GM21526 (cell line): ENCODE results near the gene SPTLC3.

Experiments
- ATAC-seq: cut with Tn5 transposase; IDR thresholded peaks from one replicate; pipeline ENCODE4 v1.9.1; 2021; ENCODE audit warnings: moderate library complexity; ENCODE audit not compliant: unreplicated experiment, low FRiP score

SPTLC3 gene

DNA sequence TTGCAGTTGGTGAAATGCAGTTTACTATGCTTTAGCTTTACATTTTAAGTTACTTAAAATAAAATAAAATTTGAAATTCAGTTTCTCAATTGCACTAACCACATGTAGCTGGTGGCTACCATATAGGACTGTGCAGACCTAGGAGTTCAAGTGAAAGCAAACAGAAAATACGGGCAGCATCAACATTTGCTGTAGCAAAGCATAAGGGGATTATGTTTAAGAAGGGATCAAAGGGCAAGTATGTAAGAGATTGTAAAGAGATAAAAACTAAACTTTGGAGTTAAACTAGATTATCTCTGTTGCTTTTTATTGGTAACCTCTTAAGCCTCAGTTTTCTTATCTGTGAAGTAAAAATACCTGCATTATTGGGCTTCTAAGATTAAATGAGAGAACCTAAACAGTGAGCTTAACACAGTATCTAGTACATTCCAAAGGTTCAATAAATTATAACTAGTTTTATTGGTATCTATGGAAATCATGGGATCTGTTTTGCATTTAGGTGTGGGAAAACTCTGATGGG, 81.2 kb downstream of the SPTLC3 start:
- ATAC-seq, result no peak

DNA sequence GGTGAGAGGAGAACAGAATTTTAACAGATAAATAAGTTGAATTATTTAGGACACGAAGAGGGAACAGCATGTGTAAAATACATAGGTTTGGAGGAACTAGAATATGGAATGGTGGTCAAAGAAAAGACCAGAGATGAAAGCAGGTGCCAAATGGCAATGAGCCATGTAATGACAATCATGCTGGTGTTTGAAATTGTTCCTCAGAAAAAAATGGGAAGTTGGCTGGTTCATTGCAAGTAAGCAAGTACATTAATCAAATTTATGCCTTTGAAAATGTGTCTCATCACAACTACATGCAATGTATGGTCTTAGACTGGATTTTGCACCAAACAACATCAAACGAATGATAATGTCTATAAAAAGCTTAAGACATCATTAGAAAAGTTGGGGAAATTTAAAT, 83.3 kb downstream of the SPTLC3 start:
- ATAC-seq, result no peak

DNA sequence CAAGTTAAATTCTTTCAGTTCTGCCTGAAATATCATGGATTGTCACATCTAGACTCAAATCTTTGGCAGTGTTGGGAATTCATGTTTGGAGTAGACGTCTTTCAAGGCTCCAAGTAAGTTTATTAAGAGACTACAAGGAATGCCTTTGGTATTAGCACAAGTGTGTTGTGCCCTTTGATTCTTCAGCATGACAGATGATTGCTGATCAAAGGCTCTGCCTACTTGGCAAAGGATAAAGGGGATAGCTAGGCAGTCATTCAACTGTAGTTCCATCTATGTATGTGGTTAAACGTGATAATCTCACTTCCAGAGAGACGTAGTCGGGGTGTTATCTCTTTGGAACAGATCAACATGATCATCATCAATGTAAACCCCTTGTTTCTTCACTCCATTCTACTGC, 86.2 kb downstream of the SPTLC3 start:
- ATAC-seq, result no peak

DNA sequence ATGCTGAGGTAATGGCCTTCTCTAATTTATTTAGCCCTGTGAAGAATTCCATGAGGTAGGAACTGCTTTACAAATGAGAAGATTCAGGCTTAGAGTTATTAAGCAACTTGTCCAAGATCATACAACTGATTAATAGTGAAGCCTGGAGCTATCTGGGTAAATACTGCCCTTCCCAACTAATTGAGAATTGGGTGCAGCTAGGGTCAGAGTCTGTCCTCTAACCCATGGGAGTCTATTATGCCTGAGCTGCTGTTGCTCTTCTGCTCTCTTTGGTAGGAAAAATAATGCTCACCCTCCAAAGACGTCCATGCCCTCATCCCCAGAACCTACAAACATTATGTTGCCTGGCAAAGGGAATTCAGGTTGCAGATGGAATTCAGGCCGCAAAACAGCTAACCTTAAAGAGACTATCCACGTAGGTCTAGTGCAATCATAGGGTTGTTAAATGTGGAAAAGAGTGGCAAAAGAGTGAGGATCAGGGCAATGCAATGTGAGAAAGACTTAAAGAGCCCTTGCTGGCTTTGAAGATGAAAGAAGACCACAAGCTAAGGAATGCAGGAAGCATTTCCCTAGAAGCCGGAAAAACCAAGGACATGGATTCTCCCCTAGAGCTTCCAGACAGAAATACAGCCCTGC, 90.1 kb downstream of the SPTLC3 start:
- ATAC-seq, result no peak

DNA sequence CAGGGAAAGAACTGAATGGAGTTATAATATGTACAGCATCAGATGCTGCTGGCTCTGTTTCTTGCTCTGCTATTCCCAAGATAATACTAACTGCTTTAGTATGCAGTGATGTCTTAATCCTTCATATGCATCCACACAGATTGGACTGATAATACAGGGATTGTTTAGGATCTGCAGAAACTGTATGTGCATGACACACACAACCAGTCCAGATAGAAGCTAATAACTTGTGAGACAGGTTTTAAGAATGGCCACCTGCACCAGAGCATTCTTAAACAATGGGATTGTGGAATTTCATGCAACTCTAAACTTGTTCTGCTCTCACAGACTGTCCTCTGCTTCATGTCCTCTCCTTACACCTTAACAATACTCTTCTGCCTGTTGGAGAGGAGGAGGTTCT, 90.9 kb downstream of the SPTLC3 start:
- no peak for ATAC-seq

DNA sequence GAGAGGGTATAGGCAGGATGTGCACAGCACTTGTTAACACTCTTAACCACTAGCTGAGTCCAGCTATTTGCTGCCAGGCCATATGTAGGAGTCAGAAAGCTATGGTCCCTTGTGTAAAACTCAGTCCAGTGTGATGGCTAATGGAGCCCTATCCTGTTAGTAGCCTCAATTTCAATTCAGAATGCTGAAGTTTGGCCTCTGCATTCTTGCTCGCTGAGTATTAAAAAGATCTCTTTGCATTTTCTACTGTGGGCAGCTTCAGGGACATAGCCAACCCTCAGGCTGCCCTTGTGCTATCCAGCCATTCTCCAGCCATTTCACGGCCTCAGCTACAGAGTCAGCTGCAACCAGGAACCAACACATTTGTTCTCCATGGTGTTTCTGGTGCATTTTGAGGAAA, 92.5 kb downstream of the SPTLC3 start:
- no peak for ATAC-seq

DNA sequence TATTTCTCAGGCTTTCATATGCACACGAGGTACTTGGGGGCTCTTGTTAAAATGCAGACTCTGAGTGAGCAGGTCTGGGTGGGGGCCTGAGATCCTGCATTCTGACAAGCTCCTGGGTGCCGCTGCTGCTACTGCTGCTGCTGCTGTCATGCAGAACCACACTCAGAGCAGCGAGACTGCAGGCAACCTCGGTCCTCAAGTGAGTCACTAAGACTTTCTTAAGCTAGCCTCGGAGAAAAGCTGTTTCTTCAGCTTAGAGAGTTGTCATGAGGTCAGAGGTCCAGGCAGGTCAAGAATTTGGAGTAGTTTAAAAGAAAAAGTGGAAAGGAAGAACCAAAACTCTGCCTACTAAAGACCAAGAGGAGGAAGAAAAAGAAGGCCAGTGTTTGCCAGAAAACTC, 92.9 kb downstream of the SPTLC3 start:
- no peak for ATAC-seq

DNA sequence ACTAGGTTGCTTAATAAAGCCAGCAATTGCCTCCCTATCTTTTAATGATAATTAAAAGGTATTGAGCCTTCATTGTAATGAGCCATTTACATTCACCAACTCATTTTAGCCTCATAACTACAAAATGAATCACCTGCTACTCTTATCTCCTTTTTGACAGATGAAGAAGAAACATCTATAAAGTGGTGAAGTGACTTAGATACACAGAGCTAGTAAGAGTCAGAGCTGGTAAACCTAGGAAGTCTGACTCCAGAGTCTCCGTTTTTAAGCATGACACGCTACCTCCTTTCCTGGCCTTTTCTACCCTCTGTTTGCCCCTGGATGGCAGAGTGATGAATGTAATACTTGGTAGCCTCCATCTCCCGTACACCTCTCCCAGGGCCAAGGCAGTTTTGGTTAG, 93.5 kb downstream of the SPTLC3 start:
- ATAC-seq, result no peak

DNA sequence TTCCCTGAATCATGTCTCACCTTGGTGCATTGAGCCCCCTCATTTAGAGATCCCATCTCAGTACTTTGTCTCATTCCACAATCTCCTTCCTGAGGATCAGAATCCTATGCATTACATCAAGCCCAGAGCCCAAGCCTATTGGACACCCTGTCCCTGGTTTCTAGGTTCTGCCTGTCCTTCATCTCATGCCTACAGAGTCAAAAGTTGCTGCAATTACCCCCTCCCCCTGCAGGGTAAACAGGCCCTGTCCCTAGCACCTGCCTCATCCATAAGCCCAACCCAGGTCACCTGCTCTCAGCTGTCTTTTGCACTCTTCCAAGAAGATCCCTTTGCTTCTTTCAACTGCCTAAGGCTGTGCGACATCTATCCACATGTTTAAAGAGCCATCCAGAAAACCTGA, 93.9 kb downstream of the SPTLC3 start:
- ATAC-seq, result no peak

DNA sequence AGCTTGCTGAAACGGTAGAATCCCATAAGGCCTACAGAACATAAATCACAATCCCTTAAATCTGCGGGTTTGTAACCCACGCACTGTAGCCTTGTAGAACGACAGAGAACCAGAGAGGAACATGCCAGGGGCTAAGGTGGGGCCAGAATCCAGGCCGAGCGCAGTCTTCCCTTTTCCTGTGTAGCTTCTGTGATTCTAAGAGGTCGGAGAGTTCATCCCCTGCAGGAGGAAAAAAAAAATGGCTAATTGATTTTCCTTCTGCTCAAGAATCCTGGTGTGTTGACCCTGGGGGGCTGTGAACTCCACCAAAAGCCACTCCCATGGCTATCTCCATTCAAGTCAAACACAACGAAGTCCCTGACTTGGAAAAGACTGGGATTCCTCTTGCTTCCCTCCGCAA, 96.3 kb downstream of the SPTLC3 start:
- ATAC-seq, result no peak

DNA sequence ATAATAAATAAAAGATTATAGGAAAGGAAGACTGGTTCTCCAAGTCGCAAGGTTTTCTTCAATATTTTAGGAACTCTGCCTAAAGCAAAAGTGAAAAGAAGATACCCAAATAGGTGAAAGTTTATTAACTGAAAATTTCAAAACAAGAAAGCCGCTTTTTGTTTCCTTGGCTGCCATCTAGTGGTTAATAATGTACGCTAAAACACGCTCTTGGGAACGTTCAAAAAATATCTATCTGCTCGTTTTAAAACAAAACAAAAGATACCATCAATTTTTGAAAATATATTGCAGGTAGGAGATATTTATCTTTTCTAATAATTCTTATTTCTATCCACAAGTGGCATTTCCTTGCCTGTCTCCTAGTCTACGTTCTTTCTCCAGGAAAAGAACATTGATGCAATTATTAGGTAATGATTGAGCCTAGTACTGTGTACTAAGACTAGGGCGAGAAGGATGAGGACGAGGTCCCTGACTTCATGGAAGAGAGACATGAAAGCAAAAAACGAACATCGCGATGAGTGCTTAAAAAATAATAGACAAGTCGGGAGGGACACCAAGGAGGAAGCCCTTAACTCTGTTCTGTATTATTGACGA, 97.2 kb downstream of the SPTLC3 start:
- no peak for ATAC-seq

DNA sequence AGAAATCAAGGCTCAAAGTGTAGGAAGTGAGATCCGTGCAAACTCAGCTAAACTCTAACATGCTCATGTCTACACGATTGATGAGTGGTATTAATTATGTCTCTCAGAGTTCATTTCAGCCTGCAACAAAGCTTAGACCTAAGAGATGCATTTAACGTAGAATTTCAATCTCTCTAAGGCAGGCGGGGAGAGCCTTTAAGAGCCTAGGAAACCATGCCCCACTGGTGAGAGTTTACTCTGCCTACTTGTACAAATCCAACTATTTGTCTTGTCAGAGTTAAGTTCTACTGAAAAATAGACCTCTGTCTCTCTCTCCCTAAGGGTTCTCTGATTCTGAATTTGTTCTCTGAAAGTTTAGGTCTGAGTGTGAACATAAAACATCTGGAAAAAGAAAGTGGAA, 100.9 kb downstream of the SPTLC3 start:
- no peak for ATAC-seq

DNA sequence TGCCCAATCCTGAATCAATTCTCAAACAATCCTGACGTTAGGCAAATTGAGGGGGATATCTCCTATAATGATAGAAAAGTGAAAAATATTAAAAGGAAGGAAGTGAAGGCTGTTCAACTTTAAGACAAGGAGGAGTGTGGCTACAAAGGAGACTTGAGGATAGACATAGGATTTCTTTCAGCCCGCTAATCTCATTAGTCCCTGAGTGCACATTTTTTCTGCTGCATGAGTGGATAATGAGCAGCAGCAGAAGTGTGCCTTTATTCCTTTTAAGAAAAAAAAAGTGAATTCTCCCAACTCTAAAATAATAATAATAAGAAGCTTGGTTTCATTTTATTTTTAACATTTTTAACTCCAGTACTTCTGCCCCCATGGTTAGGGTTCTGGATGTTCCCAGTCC, 102.0 kb downstream of the SPTLC3 start:
- ATAC-seq, result no peak

DNA sequence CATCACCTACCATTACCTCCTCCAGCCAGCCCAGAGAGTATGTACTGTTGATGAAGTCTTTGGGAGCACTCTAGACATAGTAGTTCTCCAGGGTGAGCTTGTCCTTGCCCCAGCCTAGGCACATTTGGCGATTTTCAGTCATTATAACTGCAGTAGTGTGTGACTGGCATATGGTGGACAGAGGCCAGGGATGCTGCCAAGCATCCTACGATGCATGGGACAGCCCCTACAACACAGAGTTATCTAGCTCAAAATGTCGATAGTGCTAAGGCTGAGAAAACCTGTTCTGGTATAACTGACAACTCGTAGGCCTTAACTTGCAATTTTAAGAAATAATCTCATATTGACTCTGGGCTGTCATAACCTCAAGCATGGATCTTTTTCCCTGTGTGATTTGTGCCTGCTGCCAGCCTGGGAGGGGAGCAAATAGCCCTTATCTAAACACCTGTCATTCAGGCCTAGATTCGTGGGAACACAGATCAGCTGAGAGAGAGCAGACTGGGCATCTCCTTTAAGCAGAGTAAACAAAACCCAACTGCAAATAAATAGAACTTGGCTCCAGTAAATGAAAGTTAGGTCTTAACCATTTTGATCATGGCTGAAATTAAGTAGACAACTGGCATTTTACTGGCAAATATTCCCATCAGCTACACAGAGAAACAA, 102.6 kb downstream of the SPTLC3 start:
- no peak for ATAC-seq

DNA sequence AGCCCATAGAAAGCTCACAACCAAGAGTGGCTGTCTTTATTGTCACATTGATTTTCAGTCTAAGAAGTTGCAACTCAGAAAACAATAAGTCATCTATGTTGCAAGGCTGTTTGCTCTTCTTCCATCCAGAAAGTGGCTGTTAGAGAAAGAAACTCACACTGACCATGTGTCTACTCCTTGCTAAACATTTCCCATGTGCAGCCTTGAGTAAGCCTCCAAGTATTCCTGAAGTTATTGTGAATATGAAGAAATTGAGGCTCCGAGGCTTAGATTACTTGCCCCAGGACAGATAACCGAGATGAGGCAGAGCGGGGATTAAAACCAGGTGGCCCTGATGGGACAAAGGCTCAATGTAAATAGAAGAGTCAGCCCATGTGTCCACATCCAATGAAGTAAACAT, 105.0 kb downstream of the SPTLC3 start:
- no peak for ATAC-seq

DNA sequence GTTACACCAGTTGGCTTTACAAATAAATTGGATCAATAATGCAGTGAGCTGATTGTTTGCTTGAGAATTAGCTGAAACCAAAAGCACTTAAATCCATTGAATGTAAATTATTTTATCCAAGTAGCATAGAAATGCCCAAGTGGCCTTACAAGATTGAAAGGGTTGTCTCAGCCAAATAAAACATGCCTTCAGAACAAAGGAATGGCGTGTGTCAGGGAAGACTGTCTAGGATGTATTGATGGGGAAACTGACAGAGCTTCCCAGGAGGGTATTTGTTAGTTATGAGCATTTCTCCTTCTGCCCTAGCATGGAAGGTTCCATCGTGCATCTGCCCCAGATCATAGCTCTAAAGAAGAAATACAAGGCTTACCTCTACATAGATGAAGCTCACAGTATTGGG, 108.4 kb downstream of the SPTLC3 start:
- no peak for ATAC-seq

DNA sequence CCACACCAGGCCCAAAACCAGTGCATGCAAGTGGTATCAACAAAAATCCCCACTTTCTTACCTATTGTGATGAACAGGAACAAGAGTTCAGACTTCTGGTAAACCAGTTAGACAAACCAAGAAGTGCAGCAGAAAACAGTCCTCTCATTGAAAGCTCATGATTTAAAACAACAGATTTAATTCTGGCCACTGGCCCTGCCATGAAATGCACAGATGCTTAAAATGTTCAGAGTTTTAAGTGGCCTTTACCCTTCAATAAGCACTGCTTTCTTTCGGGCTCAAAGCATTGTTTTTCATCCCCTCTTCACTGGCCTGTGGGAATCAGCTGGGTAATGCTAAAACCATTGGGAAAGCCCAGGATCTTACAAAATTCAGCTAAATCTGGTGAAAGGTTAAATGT, 109.9 kb downstream of the SPTLC3 start:
- ATAC-seq, result no peak

DNA sequence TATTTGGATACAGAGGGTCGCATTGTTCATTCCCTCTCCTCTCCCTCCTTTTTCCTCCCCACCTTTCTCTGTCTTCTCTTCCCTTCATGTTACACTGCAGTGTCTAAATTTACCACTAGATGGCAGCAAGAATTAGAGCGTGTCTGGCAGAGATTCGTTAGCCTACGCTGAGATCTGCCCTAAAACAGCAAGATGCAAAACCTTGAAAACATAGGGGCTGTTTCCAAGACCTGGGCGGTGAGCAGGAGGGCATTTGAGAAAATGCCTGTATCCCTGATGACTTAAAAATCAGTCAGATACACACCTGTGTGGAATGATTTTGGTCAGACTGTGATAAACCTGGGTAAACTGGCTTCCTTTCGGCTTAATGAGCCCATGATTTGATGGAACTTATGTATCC, 110.8 kb downstream of the SPTLC3 start:
- ATAC-seq, result peak; percentile 80

DNA sequence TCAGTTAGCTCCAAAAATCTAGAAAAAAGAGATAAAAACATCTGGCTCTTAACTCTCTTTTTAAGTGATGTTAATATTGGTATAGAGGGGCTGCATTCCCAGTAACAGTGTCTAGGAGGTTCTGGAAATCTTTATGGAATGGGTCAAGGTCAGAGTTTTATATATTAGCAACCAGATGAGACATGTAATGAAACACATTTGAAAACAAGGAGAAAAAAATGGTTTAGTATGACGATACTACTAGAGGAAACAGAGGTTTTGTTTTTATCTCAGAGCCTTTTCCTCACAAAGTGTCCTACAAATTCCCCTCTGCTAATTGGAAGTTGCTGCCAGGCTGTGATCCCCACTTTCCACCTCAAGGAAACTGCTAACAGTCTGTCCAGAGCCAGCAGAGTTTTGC, 111.7 kb downstream of the SPTLC3 start:
- no peak for ATAC-seq

DNA sequence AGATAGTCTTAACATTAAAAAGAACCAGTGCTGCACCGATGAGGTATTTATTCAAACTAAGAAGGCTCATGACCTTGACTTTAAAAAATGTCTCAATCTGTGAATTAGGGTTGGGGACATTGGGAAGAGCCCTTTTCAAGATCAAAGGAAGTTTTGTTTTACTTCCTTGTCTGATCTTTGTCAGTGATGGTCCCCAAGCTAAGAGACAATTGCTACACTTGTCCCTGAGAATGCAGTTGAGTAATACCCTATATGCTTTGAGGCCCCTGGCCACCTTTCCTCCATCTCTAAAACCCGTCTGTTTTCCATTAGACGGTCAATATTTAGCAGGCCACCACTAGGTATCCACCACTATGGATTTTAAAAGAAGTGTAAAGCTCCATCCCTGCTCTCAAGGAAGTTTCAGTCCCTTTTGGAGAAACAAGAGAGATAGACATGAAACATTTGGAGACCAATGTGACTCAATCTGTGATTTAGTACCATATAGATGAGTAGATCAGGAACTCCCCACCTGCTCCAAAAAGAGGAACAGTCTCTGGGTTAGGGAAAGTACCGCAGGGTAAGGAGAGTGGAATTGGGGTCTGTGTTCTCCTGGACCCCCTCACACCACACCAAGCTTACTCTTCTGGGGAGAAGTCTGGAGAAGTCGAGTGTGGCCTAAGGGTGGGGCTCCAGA, 113.2 kb downstream of the SPTLC3 start:
- peak; percentile 57 for ATAC-seq

DNA sequence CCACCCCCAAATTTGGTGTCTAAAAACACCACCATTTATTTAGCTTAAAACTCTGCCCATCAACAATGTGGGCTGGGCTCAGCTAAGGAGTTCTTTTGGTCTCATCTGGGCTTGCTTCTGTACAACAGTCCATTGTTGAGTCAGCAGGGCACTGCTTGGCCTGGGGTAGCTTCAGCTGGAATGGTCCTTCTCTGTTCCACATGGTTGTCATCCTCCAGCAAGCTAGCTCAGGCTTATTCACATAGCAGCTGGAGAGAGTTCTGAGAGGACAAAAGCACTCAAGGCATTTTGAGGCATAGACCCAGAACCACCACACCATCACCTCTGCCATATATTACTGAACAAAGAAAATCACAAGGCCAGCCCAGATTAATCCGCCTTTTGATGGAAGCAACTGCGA, 116.7 kb downstream of the SPTLC3 start:
- no peak for ATAC-seq

DNA sequence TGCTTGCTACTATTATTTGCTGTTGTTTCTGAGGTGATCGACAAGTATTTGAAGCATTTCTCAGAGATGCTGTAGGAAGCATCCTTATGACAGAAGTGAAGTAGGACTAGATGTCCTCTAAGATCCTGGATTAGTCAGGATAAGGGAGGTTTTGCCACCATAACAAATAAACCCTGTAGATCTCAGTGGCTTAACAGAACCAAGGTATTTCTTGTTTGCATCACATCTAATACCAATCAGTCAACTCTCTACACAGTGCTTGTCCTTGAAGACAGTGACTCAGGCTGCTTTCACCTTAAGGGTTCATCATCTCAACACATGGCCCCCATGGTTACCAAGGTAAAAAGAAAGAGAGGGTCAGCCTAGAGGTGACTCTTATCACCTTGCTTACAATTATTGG, 119.4 kb downstream of the SPTLC3 start:
- ATAC-seq, result no peak
